ENCODE data around the gene MYO1B. TPM values are rescaled to one million over a fixed set of nuclear protein-coding genes. Genes with fewer than 3 reads are reported as not detected.

MYO1B gene
- total and polyA plus RNA-seq, 2 experiments from 2014 or later, result 126 to 197 TPM

DNA sequence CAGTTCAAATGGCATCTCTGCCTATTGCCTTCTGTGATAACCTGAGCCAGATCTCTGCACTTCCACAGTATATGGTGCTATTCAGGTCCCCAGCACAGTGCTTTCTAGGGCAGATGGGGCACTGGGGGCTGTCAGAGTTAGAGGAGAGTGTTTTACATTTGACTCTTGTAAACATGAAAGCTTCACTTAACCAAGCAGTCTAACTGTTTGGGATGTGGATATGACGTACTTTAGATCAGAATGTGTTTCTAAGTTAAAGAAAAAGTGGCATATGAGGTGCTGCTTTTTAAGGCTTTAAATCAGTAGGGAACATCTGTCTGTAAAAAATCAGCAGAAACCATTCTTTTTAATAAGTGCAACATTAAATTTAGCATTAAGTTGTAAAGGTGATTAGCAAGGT is 75.7 kb downstream of the MYO1B start:
- H3K4me1 ChIP-seq (ENCODE audit: insufficient read depth), result peaks cover 83% of the 10 kb centered on the region
- no peaks in the 10 kb centered on the region for H3K9me2 ChIP-seq (ENCODE audit: insufficient read depth)
- no peak overlapping the region for H2AFZ ChIP-seq
- no peak overlapping the region for H3K9ac ChIP-seq
- in situ Hi-C loops (cut with MboI), result no loop called here
- H3K4me2 ChIP-seq (ENCODE audit: unreplicated experiment), result no peak overlapping the region
- peaks cover 100% of the 10 kb centered on the region for H3K79me2 ChIP-seq (ENCODE audit: insufficient read depth)
- TF ChIP-seq EZH2phosphoT487 (IDR thresholded peaks at IDR 0.05; ENCODE audit: insufficient read depth, low read depth) (no peak), EZH2 (IDR thresholded peaks at IDR 0.05; ENCODE audit: insufficient read depth, poor library complexity, severe bottlenecking) (no peak)
- H3K27me3 ChIP-seq (replicated peaks; ENCODE audit: insufficient read depth), result no peaks in the 10 kb centered on the region
- H3K9me3 ChIP-seq (ENCODE audit: low read depth), result no peaks in the 10 kb centered on the region
- WGBS, 2 experiments (ENCODE audit: low coverage in 1 of 2, low lambda C conversion rate in 2 of 2, missing lambda C conversion rate in 2 of 2), result 67 to 78% methylated on average over 1 of the region's 1 CpG
- H3F3A ChIP-seq (ENCODE audit: insufficient read depth), result peaks cover 80% of the 10 kb centered on the region
- no peak overlapping the region for H3K4me3 ChIP-seq
- H4K20me1 ChIP-seq (ENCODE audit: insufficient read depth), result peaks cover 9% of the 10 kb centered on the region; the same call in 1 of the 2 replicates
- no peaks in the 10 kb centered on the region for H3K36me3 ChIP-seq (ENCODE audit: low read depth)
- peak overlapping the region; percentile 83 for H3K27ac ChIP-seq
- peak; percentile 26 for DNase-seq

DNA sequence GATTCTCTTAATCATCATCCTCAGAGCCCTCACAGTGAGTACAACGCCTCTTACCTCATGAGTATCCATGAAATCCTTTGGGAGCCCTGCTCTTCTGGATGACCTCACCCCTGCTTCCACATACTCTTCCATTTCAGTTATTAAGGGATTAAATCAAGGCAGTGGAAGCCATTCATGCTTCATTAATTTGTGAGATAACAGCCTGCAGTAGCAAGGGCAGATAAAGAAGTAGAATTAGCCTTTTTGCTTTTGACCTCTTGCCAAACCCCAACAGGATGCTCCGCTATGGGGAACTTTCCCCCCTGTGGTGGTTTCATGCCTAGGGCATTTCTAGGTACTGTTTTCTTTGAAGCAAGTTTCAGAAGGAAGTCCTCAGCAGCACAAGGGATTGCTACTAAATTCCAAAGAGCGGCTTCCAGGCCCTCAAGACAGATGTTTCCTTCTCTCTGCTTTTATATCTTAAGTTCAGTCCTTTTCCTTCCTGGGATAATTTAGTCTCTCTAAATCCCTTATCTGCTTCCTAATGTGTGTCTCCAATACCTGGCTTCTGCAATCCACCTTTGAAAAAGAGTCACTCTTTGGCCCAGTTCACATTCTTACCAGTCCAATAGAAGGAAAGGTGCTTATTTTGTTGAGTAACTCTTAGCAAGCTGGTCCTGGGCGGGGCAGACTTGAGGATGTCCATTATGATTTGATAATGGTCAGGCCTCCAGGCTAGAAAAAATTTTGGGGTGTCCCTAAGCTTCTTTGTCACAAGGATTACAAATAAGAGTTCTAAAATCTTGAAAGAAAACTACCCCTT is 76.9 kb downstream of the MYO1B start:
- Histone ChIP-seq H3F3A (ENCODE audit: insufficient read depth) (peaks cover 78% of the 10 kb centered on the region), H3K27me3 (replicated peaks; ENCODE audit: insufficient read depth) (no peaks in the 10 kb centered on the region), H3K9me2 (ENCODE audit: insufficient read depth) (no peaks in the 10 kb centered on the region; the same call in 1 of the 2 replicates), H3K9ac (no peak overlapping the region), H3K4me2 (ENCODE audit: unreplicated experiment) (peak overlapping the region; percentile 41), H3K4me3 (no peak overlapping the region), H4K20me1 (ENCODE audit: insufficient read depth) (peaks cover 9% of the 10 kb centered on the region; the same call in 1 of the 2 replicates), H3K36me3 (ENCODE audit: low read depth) (no peaks in the 10 kb centered on the region), H3K27ac (peak overlapping the region; percentile 83), H3K4me1 (ENCODE audit: insufficient read depth) (peaks cover 83% of the 10 kb centered on the region), H3K9me3 (ENCODE audit: low read depth) (no peaks in the 10 kb centered on the region), H2AFZ (no peak overlapping the region), H3K79me2 (ENCODE audit: insufficient read depth) (peaks cover 100% of the 10 kb centered on the region)
- DNase-seq, result peak; percentile 89
- in situ Hi-C loops (cut with MboI), result no loop called here
- TF ChIP-seq EZH2 (IDR thresholded peaks at IDR 0.05; ENCODE audit: insufficient read depth, poor library complexity, severe bottlenecking) (no peak), EZH2phosphoT487 (IDR thresholded peaks at IDR 0.05; ENCODE audit: insufficient read depth, low read depth) (no peak)
- 53 to 61% methylated on average over 4 of the region's 4 CpGs for WGBS, 2 experiments (ENCODE audit: low coverage in 1 of 2, low lambda C conversion rate in 2 of 2, missing lambda C conversion rate in 2 of 2)

DNA sequence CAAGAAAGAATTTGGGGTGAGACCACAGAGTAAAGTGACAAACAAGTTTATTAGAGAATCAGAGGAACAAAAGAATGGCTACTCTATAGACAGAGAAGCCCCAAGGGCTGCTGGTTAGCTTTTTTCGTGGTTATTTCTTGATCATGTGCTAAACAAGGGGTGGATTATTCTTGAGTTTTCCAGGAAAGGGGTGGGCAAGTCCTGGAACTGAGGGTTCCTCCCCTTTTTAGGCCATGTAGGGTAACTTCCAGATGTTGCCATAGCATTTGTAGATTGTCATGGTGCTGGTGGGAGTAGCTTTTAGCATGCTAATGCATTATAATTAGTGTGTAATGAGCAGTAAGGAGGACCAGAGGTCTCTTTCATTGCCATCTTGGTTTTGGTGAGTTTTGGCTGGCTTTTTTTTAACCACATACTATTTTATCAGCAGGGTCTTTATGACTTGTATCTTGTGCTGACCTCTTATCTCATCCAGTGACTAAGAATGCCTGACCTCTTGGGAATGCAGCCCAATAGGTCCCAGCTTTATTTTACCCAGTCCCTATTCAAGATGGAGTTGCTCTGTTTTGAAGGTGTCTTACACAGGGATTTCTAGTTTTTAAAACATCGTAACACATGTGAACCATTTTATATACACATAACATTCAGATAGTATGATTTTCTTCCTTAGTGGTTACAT is 77.8 kb downstream of the MYO1B start:
- in situ Hi-C loops (cut with MboI), result no loop called here
- 91 to 100% methylated on average over 2 of the region's 2 CpGs for WGBS, 2 experiments (ENCODE audit: low coverage in 1 of 2, low lambda C conversion rate in 2 of 2, missing lambda C conversion rate in 2 of 2)
- H4K20me1 ChIP-seq (ENCODE audit: insufficient read depth), result peaks cover 9% of the 10 kb centered on the region; the same call in 1 of the 2 replicates
- no peaks in the 10 kb centered on the region; the same call in 1 of the 2 replicates for H3K9me2 ChIP-seq (ENCODE audit: insufficient read depth)
- no peaks in the 10 kb centered on the region for H3K9me3 ChIP-seq (ENCODE audit: low read depth)
- H2AFZ ChIP-seq, result no peak overlapping the region
- no peak overlapping the region for H3K4me2 ChIP-seq (ENCODE audit: unreplicated experiment)
- peaks cover 100% of the 10 kb centered on the region for H3K79me2 ChIP-seq (ENCODE audit: insufficient read depth)
- no peak for DNase-seq
- TF ChIP-seq EZH2phosphoT487 (IDR thresholded peaks at IDR 0.05; ENCODE audit: insufficient read depth, low read depth) (no peak), EZH2 (IDR thresholded peaks at IDR 0.05; ENCODE audit: insufficient read depth, poor library complexity, severe bottlenecking) (no peak)
- H3K36me3 ChIP-seq (ENCODE audit: low read depth), result no peaks in the 10 kb centered on the region
- peaks cover 75% of the 10 kb centered on the region for H3K4me1 ChIP-seq (ENCODE audit: insufficient read depth)
- peaks cover 72% of the 10 kb centered on the region for H3F3A ChIP-seq (ENCODE audit: insufficient read depth)
- no peak overlapping the region for H3K9ac ChIP-seq
- no peaks in the 10 kb centered on the region for H3K27me3 ChIP-seq (replicated peaks; ENCODE audit: insufficient read depth)
- H3K4me3 ChIP-seq, result no peak overlapping the region
- H3K27ac ChIP-seq, result peak overlapping the region; percentile 83

DNA sequence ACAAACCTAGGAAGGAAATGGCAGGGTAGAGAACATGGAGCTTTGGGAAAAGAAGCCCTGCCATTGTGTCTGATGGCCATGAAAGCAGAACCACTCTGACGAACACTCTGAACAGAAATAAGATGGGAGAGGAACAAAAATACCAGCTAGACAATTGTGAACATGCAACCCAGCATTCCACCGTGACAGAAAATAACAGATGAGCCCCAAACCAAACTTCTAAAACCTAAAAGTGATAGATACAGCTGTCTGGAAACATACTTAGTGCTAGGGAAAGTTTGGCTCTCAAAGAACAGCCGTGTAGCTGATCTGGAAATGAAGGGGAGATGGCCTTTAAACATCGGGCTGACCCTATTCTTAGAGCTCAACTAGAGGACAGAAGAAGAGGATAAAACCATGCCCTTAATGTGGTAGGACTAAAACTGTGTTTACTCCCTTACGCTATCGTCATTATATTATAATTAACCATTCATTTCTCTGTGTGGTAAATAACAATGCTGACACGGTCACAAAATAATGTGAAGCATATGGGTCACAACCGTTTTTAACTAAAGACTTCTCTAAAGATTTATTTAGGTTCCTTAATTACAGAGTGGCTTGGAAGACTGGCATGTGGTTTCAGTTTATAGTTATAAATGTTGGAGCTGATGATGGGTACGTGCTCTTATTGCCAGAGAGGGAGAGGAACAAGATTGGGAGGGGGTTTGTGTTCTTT is 80.6 kb downstream of the MYO1B start:
- Histone ChIP-seq H3K9ac (no peak overlapping the region), H3K4me3 (0 out of 2 replicates have a peak overlapping the region, but pooled peaks have one; percentile 5), H3K36me3 (ENCODE audit: low read depth) (peaks cover 11% of the 10 kb centered on the region), H3F3A (ENCODE audit: insufficient read depth) (peaks cover 43% of the 10 kb centered on the region), H2AFZ (no peak overlapping the region), H3K4me2 (ENCODE audit: unreplicated experiment) (peak overlapping the region; percentile 27), H3K27me3 (replicated peaks; ENCODE audit: insufficient read depth) (no peaks in the 10 kb centered on the region), H3K9me2 (ENCODE audit: insufficient read depth) (no peaks in the 10 kb centered on the region; the same call in 1 of the 2 replicates), H4K20me1 (ENCODE audit: insufficient read depth) (0 out of 2 replicates have a peak, but pooled peaks cover 4% of the 10 kb centered on the region), H3K27ac (no peak overlapping the region), H3K9me3 (ENCODE audit: low read depth) (no peaks in the 10 kb centered on the region), H3K4me1 (ENCODE audit: insufficient read depth) (peaks cover 46% of the 10 kb centered on the region), H3K79me2 (ENCODE audit: insufficient read depth) (peaks cover 99% of the 10 kb centered on the region)
- DNase-seq, result no peak
- 12 to 13% methylated on average over 9 of the region's 9 CpGs for WGBS, 2 experiments (ENCODE audit: low coverage in 1 of 2, low lambda C conversion rate in 2 of 2, missing lambda C conversion rate in 2 of 2)
- in situ Hi-C loops (cut with MboI), result no loop called here
- no peak for TF ChIP-seq EZH2phosphoT487 (IDR thresholded peaks at IDR 0.05; ENCODE audit: insufficient read depth, low read depth)
- no peak for TF ChIP-seq EZH2 (IDR thresholded peaks at IDR 0.05; ENCODE audit: insufficient read depth, poor library complexity, severe bottlenecking)

All from GM23248 (cell line).